GM12878 (cell line): ENCODE results near the gene ADAMTSL1. TPM values are rescaled to one million over a fixed set of nuclear protein-coding genes. Genes with fewer than 3 reads are reported as not detected.

ENCODE experiments used
- ATAC-seq: fragments of 200-7000 bp; cut with Tn5 transposase; 3 replicates; pipeline ENCODE4 v1.9.1; 2020; ENCODE audit warnings: mild to moderate bottlenecking, moderate library complexity
- BruUV-seq: library from RNA; stranded (reverse); fragments of 400-500 nt; replicated peaks from 2 replicates; lab custom pipeline; 2021; lab: Mats Ljungman, UMichigan
- CTCF ChIA-PET: fragments of 300-600 bp; sonication (Branson Sonifier 250); formaldehyde crosslinking; extraction: SDS; loops from one replicate; lab custom pipeline; 2021; ENCODE audit warnings: inconsistent platforms; lab: Yijun Ruan, JAX
- POLR2A ChIA-PET: fragments of 350-600 bp; formaldehyde crosslinking; extraction: SDS; loops from one replicate; lab custom pipeline; 2021; ENCODE audit warnings: inconsistent platforms; lab: Charles Lee
- RAD21 ChIA-PET: fragments of 300-600 bp; sonication (Branson Sonifier 250); formaldehyde crosslinking; loops from one replicate; lab custom pipeline; 2023; ENCODE audit warnings: antibody characterized with exemption; ENCODE audit not compliant: unreplicated experiment; lab: Charles Lee
- SMC1A ChIA-PET: fragments of 300-600 bp; sonication (Branson Sonifier 250); formaldehyde crosslinking; loops from one replicate; lab custom pipeline; 2023; ENCODE audit not compliant: unreplicated experiment, uncharacterized antibody; lab: Charles Lee
- DNase-seq: peaks from one replicate; pipeline ENCODE4 v3.0.0-alpha.2; 2011; ENCODE audit warnings: low read depth, low spot score
- FAIRE-seq: peaks from 3 replicates; lab custom pipeline; 2011; peaks lifted over from hg19 to GRCh38; lab: Jason Lieb, UNC
- H2AFZ ChIP-seq: 2 replicates; pipeline ENCODE4 v1.6.0; 2011; ENCODE audit warnings: low read depth, low read length, control low read depth; ENCODE audit not compliant: control insufficient read depth
- H3K27ac ChIP-seq: 2 replicates; pipeline ENCODE4 v1.5.1; 2011; ENCODE audit warnings: control low read depth; ENCODE audit not compliant: control insufficient read depth, insufficient read depth
- H3K27me3 ChIP-seq, 2 experiments: replicated peaks in 1 of 2; 2 replicates each; pipeline versions ENCODE4 v1.6.0 to v1.6.1; 2011; ENCODE audit warnings: low read length in 1 of 2; ENCODE audit not compliant: control insufficient read depth in 2 of 2, insufficient read depth in 2 of 2
- H3K36me3 ChIP-seq, 2 experiments: 2 replicates each; pipeline ENCODE4 v1.5.1; 2011; ENCODE audit warnings: low read length in 1 of 2; ENCODE audit not compliant: control insufficient read depth in 2 of 2, insufficient read depth in 2 of 2
- H3K4me1 ChIP-seq: 2 replicates; pipeline ENCODE4 v1.6.1; 2011; ENCODE audit warnings: mild to moderate bottlenecking, low read length, moderate library complexity, mixed read lengths; ENCODE audit not compliant: control insufficient read depth, insufficient read depth
- H3K4me2 ChIP-seq: 2 replicates; pipeline ENCODE4 v1.6.0; 2011; ENCODE audit warnings: control low read depth; ENCODE audit not compliant: control insufficient read depth, insufficient read depth
- H3K4me3 ChIP-seq: fragments of 200-600 bp; sonication (generic); 2 replicates; pipeline ENCODE4 v1.5.1; 2016
- H3K79me2 ChIP-seq: 2 replicates; pipeline ENCODE4 v1.6.0; 2011; ENCODE audit warnings: low read length; ENCODE audit not compliant: control insufficient read depth, insufficient read depth
- H3K9ac ChIP-seq: 2 replicates; pipeline ENCODE4 v1.8.0; 2011; ENCODE audit warnings: low read length, control low read depth, mixed read lengths; ENCODE audit not compliant: control insufficient read depth, insufficient read depth
- H3K9me3 ChIP-seq: replicated peaks from 3 replicates; pipeline ENCODE4 v1.5.1; 2011; ENCODE audit warnings: mild to moderate bottlenecking, low read length; ENCODE audit not compliant: control insufficient read depth, insufficient read depth
- H4K20me1 ChIP-seq: 2 replicates; pipeline ENCODE4 v1.6.0; 2011; ENCODE audit not compliant: control insufficient read depth, insufficient read depth
- ATF3 ChIP-seq: IDR thresholded peaks from 2 replicates; pipeline ENCODE4 v1.6.1; 2011; ENCODE audit warnings: low read depth, mild to moderate bottlenecking, low read length, moderate library complexity, borderline replicate concordance; ENCODE audit errors: extremely low read depth
- BHLHE40 ChIP-seq, 2 experiments: fragments of 450-650 bp in 1 of 2; IDR thresholded peaks; 2 replicates each; pipeline ENCODE4 v1.6.1; 2011 to 2017; ENCODE audit warnings: low read depth in 2 of 2, borderline replicate concordance in 1 of 2, improper control_type of control experiment in 1 of 2, low read length in 1 of 2, mild to moderate bottlenecking in 1 of 2
- CEBPB ChIP-seq, 2 experiments: fragments of 150-350 bp in 1 of 2; IDR thresholded peaks; 2 replicates each; pipeline ENCODE4 v1.6.1; 2012 to 2014; ENCODE audit warnings: low read depth in 2 of 2, low read length in 2 of 2, borderline replicate concordance in 1 of 2, inconsistent platforms in 1 of 2
- CHD2 ChIP-seq: IDR thresholded peaks from 2 replicates; pipeline ENCODE4 v1.6.1; 2011; ENCODE audit warnings: low read depth, low read length, improper control_type of control experiment, borderline replicate concordance
- CTCF ChIP-seq, 3 experiments: IDR thresholded peaks in 2 of 3; conservative IDR thresholded peaks in 1 of 3; 2 replicates each; pipeline ENCODE4 v1.5.1; 2011; ENCODE audit warnings: low read depth in 3 of 3, low read length in 3 of 3, mild to moderate bottlenecking in 3 of 3, control low read depth in 2 of 3, moderate library complexity in 2 of 3, inconsistent platforms in 1 of 3, mixed read lengths in 1 of 3; ENCODE audit not compliant: control insufficient read depth in 2 of 3, insufficient read depth in 1 of 3; ENCODE audit errors: extremely low read depth in 1 of 3
- EED ChIP-seq: sonication (generic); IDR thresholded peaks from 2 replicates; pipeline ENCODE4 v1.6.1; 2016; ENCODE audit warnings: antibody characterized with exemption, low read depth
- EP300 ChIP-seq, 2 experiments: fragments of 150-350 bp in 1 of 2; IDR thresholded peaks; 2 replicates each; pipeline ENCODE4 v1.6.1; 2011 to 2012; ENCODE audit warnings: low read depth in 2 of 2, low read length in 2 of 2, borderline replicate concordance in 1 of 2, improper control_type of control experiment in 1 of 2, inconsistent platforms in 1 of 2; ENCODE audit not compliant: control insufficient read depth in 1 of 2
- HDAC6 ChIP-seq: fragments of 200-600 bp; sonication (generic); IDR thresholded peaks from one replicate; pipeline ENCODE4 v1.8.0; 2017; ENCODE audit warnings: antibody characterized with exemption; ENCODE audit not compliant: unreplicated experiment
- KAT2A ChIP-seq: conservative IDR thresholded peaks from 2 replicates; pipeline ENCODE4 v1.6.1; 2011; ENCODE audit warnings: low read depth, low read length; ENCODE audit not compliant: control insufficient read depth
- POLR2AphosphoS2 ChIP-seq: IDR thresholded peaks from 2 replicates; pipeline ENCODE4 v1.6.1; 2011; ENCODE audit warnings: low read depth, mild to moderate bottlenecking, low read length, improper control_type of control experiment, moderate library complexity
- ZNF622 ChIP-seq: fragments of 450-650 bp; IDR thresholded peaks from 2 replicates; pipeline ENCODE4 v1.6.1; 2017; ENCODE audit warnings: mild to moderate bottlenecking, inconsistent platforms
- in situ Hi-C: fragments of 300-500 bp; cut with MboI; formaldehyde crosslinking; loops from 9 replicates; pipeline ENCODE4 v1.14.3; 2018; ENCODE audit warnings: mixed read lengths
- intact Hi-C: fragments of 100-400 bp; cut with micrococcal nuclease; formaldehyde crosslinking; loops from one replicate; pipeline ENCODE4 v1.14.2; 2022; ENCODE audit not compliant: unreplicated experiment
- polyA plus RNA-seq, 11 experiments: library from polyadenylated mRNA; depleted of rRNA in 4 of 11; unstranded in 6 of 11; stranded (reverse) in 5 of 11; fragments of >200 nt; fragmentation: Nextera tagmentation in 4 of 11; fragmentation: Illumina TruSeq in 1 of 11; extraction: Ambion mirVana in 4 of 11; extraction: Trizol in 1 of 11; gene quantifications; 1 replicate in 1 of 11; 2 replicates in 10 of 11; pipeline versions ENCODE4 v1.2.1 to v1.2.3, GENCODE V29; 2011 to 2016; ENCODE audit warnings: inconsistent platforms in 2 of 11, missing spikeins in 2 of 11, low read depth in 1 of 11
- total RNA-seq, 4 experiments: library from RNA; depleted of rRNA in 3 of 4; stranded (reverse); fragments of >200 nt in 3 of 4; fragmentation: Illumina TruSeq in 1 of 4; extraction: Trizol in 1 of 4; gene quantifications; 2 replicates each; pipeline versions ENCODE4 v1.2.1 to v1.2.3, GENCODE V29; 2013 to 2021

The ADAMTSL1 gene
- total and polyA plus RNA-seq, 10 of the 15 experiments (the other 5 are each of a cell fraction or from before 2014, with no cell fraction given), result 0.01 to 0.10 (median 0.07) TPM; not detected in 6

- DNase-seq, result no peak
- no peaks in the 10 kb centered on the region for H3K4me1 ChIP-seq
- no peaks in the 10 kb centered on the region for H4K20me1 ChIP-seq
- SMC1A ChIA-PET, result no interaction called here
- RAD21 ChIA-PET, result no interaction called here
- H3K27ac ChIP-seq, result no peak overlapping the region
- in situ Hi-C loops (loop anchor here (5.0 to 25.0 kb wide), 2 partner anchors 171 to 621 kb away; no protein-coding TSS in a partner anchor), intact Hi-C loops (no loop called here)
- CTCF ChIA-PET, result interaction anchor here (1.0 to 1.6 kb wide), 2 partner anchors 10 to 179 kb away, joined by 3 to 13 read pairs; no protein-coding TSS in a partner anchor
- H3K79me2 ChIP-seq, result no peaks in the 10 kb centered on the region
- FAIRE-seq, result no peak
- POLR2A ChIA-PET, result no interaction called here
- no peak for ATAC-seq
- no peak overlapping the region for H2AFZ ChIP-seq
- no TSS peak for BruUV-seq
- H3K4me3 ChIP-seq, result no peak overlapping the region
- no peaks in the 10 kb centered on the region for H3K27me3 ChIP-seq
- H3K36me3 ChIP-seq, result no peaks in the 10 kb centered on the region
- H3K9ac ChIP-seq, result no peak overlapping the region
- TF ChIP-seq CHD2 (no peak), ZNF622 (no peak), HDAC6 (no peak), EP300 (IDR thresholded peaks at IDR 0.05; ENCODE audit: borderline replicate concordance in 1 of 2, control insufficient read depth in 1 of 2, low read depth in 2 of 2, low read length in 2 of 2) (no peak), KAT2A (no peak), EED (no peak), CEBPB (IDR thresholded peaks at IDR 0.05; ENCODE audit: borderline replicate concordance in 1 of 2, low read depth in 2 of 2, low read length in 2 of 2) (no peak), POLR2AphosphoS2 (no peak), ATF3 (no peak), BHLHE40 (IDR thresholded peaks at IDR 0.05; ENCODE audit: borderline replicate concordance in 1 of 2, low read depth in 2 of 2, low read length in 1 of 2) (no peak), CTCF (IDR thresholded peaks at IDR 0.05 in 2 of 3, conservative IDR thresholded peaks at IDR 0.05 in 1 of 3; ENCODE audit: control insufficient read depth in 2 of 3, extremely low read depth in 1 of 3, insufficient read depth in 1 of 3, low read depth in 3 of 3, low read length in 3 of 3) (no peak)
- no peaks in the 10 kb centered on the region for H3K9me3 ChIP-seq
- H3K4me2 ChIP-seq, result no peak overlapping the region
Observed at GRCh38 chr9:18433620-18434019, 40.3 kb upstream of the ADAMTSL1 start.
